ENCODE data around the gene CD300LD.

GRCh38 chr17:74543406-74543805 lies 48.7 kb downstream of the CD300LD start:
- TF ChIP-seq POLR2AphosphoS5 (IDR thresholded peaks at IDR 0.05) (no peak), CTCF (IDR thresholded peaks at IDR 0.05 in 8 of 11, conservative IDR thresholded peaks at IDR 0.05 in 3 of 11) (no peak)

Data from spleen (tissue), 7 donors.